A549 treated with DMSO at 1 μM for 4 hours (cell line): ENCODE results near the gene KLF12. TPM values are rescaled to one million over a fixed set of nuclear protein-coding genes. Genes with fewer than 3 reads are reported as not detected.

Experiments
- total RNA-seq: library from RNA; stranded (reverse); fragments of 200-300 nt; extraction: Qiagen RNA extraction; gene quantifications from 5 replicates; pipeline ENCODE4 v1.2.3, GENCODE V29; 2022; ENCODE audit warnings: low read depth

KLF12 gene
- 1.9 to 3.1 TPM (median 2.8 TPM) in 5 replicates for total RNA-seq

GRCh38 chr13:74134221-74134776, at the start of gene KLF12:
Gene KLF12, minus strand, starts transcription at chr13:74134404.

